Lower leg skin (tissue), 4 donors: ENCODE measurements around the gene SCD. TPM values are rescaled to one million over a fixed set of nuclear protein-coding genes. Genes with fewer than 3 reads are reported as not detected.

Experiments used
- DNase-seq, 2 donors: peaks; one replicate each; pipeline ENCODE4 v3.0.0-alpha.2; 2019; ENCODE audit warnings: low spot score in 2 of 2
- H3K4me3 ChIP-seq: fragments of 200-600 bp; sonication (generic); 2 replicates; pipeline ENCODE4 v1.5.1; 2017; ENCODE audit warnings: mild to moderate bottlenecking, low read depth; ENCODE audit not compliant: poor library complexity, severe bottlenecking
- POLR2A ChIP-seq, 2 donors: fragments of 450-650 bp; IDR thresholded peaks; one replicate each; pipeline ENCODE4 v1.6.1; 2016 to 2017; ENCODE audit warnings: antibody characterized with exemption in 2 of 2, mild to moderate bottlenecking in 1 of 2, moderate library complexity in 1 of 2
- WGBS, 2 donors: methylation state at CpG; one replicate each; pipeline ENCODE4 v1.1.5; 2018; 5-methylcytosine and 5-hydroxymethylcytosine counted together
- intact Hi-C: fragments of 100-400 bp; cut with DNase I; formaldehyde crosslinking; loops from one replicate; pipeline ENCODE4 v1.15.0; 2023; ENCODE audit warnings: low total_unique reads
- total RNA-seq, 4 donors: library from RNA; depleted of rRNA; stranded (reverse); fragments of >200 nt; gene quantifications; one replicate each; pipeline ENCODE4 v1.1.0, GENCODE V29; 2016
- TF ChIP-seq, protein P1 (sequence below), 3 donors: fragments of 450-650 bp; IDR thresholded peaks; one replicate each; pipeline ENCODE4 v1.5.1; 2016; ENCODE audit warnings: antibody characterized with exemption in 3 of 3, mild to moderate bottlenecking in 3 of 3, moderate library complexity in 2 of 3

Gene SCD
- total RNA-seq, 4 donors from 2014 or later = 23.8 to 56.7 (median 32.3) TPM

- WGBS, 2 donors = 77 to 80% methylated on average over 2 of the region's 2 CpGs
- no peak for DNase-seq
- intact Hi-C loops = loop anchor here (5.0 kb wide), 1 partner anchor 113 kb away; no protein-coding TSS in a partner anchor
- TF ChIP-seq, protein P1, sequence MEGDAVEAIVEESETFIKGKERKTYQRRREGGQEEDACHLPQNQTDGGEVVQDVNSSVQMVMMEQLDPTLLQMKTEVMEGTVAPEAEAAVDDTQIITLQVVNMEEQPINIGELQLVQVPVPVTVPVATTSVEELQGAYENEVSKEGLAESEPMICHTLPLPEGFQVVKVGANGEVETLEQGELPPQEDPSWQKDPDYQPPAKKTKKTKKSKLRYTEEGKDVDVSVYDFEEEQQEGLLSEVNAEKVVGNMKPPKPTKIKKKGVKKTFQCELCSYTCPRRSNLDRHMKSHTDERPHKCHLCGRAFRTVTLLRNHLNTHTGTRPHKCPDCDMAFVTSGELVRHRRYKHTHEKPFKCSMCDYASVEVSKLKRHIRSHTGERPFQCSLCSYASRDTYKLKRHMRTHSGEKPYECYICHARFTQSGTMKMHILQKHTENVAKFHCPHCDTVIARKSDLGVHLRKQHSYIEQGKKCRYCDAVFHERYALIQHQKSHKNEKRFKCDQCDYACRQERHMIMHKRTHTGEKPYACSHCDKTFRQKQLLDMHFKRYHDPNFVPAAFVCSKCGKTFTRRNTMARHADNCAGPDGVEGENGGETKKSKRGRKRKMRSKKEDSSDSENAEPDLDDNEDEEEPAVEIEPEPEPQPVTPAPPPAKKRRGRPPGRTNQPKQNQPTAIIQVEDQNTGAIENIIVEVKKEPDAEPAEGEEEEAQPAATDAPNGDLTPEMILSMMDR (IDR thresholded peaks at IDR 0.05) = no peak
- no peak for TF ChIP-seq POLR2A (IDR thresholded peaks at IDR 0.05)
- no peak overlapping the region for H3K4me3 ChIP-seq
These were observed 13.2 kb upstream of the SCD start for GRCh38 chr10:100333661-100334440.

DNA sequence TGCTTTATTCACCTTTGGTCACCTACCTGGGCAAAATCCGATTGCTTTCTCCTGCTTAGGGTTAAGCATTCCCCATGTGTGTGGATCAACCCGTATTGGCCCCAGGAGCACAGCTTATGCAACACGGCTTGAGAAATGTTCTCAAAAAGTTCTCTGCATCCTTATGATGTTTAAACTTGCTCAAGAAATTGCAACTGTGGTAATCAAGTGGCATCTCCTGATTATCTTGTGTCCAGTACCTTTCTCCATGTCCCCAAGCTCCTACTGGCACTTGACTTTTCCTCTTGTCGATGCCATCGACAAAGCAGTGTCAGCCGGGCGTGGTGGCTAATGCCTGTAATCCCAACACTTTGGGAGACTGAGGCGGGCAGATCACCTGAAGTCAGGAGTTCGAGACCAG lies 12.3 kb upstream of the SCD start:
- 81 to 82% methylated on average over 9 of the region's 9 CpGs for WGBS, 2 donors
- no peak overlapping the region for H3K4me3 ChIP-seq
- intact Hi-C loops = loop anchor here (5.0 kb wide), 1 partner anchor 113 kb away; no protein-coding TSS in a partner anchor
- DNase-seq = no peak
- no peak for TF ChIP-seq POLR2A (IDR thresholded peaks at IDR 0.05)
- TF ChIP-seq, protein P1 (IDR thresholded peaks at IDR 0.05) = no peak

- intact Hi-C loops = loop anchor here (1.0 kb wide), 1 partner anchor 95 kb away; no protein-coding TSS in a partner anchor
- no peak overlapping the region for H3K4me3 ChIP-seq
- peak; percentile 60 to 95 for DNase-seq
- TF ChIP-seq POLR2A (IDR thresholded peaks at IDR 0.05) = no peak
- TF ChIP-seq, protein P1 (IDR thresholded peaks at IDR 0.05) = peak in 2 of 3 donors; percentile 25 to 44
- 54 to 57% methylated on average over 4 of the region's 4 CpGs for WGBS, 2 donors
These were observed 8.5 kb upstream of the SCD start for GRCh38 chr10:100338434-100339036.

DNA sequence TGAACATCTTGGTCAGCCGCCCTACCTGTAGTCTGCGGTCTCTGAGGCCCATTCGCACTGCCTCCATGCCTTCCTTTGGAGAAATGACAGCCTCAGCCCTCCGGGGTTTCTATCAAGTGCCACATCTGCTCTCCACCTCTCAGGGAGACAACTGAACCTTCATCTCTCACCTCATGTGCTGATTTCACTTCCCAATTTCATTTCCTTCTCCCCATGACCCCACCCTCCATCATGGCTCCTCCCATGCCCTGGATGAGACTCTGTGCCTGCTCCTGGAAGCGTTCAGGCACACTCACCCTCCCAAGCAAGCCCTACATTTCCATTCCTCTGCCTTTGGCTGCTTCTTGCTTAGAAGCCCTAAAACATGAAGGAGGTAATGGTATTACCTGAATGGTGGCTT lies 7.8 kb upstream of the SCD start:
- TF ChIP-seq, protein P1 (IDR thresholded peaks at IDR 0.05) = no peak
- no peak for TF ChIP-seq POLR2A (IDR thresholded peaks at IDR 0.05)
- 59 to 60% methylated on average over 5 of the region's 5 CpGs for WGBS, 2 donors
- intact Hi-C loops = no loop called here

DNA sequence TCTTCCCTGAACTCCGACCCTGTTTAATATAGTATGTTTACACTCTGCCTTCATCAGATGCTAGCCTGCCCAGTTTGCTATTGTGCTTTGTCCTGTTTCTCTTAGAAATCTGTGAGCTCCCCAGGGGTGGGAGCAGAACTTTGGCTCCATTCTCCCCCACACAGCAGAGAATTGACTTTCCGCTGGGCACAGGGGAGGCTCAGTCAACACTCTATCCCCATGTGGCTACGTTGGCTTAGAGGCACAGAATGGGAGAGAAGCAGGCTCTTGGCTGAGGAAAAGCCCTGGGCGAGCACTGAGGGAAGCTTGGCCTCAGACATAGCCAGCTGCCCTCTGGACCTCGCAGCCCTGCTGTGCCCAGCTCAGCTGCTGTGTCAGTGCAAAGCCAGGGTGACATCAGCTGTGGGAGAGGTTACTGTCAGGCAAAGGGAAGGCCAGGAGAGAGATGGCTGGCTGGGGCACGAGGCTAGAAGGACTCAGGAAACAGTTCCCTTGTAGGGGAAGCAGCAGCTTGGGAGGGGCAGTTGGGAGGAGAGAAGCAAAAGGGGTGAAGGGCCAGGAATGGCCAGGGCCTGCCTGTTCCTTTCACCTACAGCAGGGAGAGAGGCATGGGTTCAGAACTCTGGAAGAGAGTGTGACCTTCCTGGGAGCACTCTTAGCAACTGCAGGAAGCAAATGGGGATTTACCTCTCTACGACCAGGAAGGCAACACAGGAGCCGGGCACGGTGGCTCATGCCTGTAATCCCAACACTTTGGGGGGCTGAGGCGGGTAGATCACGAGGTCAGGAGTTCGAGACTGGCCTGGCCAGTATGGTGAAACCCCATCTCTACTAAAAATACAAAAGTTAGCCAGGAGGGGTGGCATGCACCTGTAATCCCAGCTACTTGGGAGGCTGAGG lies 5.8 kb upstream of the SCD start:
- intact Hi-C loops = no loop called here
- no peak for TF ChIP-seq POLR2A (IDR thresholded peaks at IDR 0.05)
- TF ChIP-seq, protein P1 (IDR thresholded peaks at IDR 0.05) = no peak
- 70 to 73% methylated on average over 12 of the region's 12 CpGs for WGBS, 2 donors
- no peak overlapping the region for H3K4me3 ChIP-seq
- no peak for DNase-seq

More for the DNA sequence above, 7.8 kb upstream of the SCD start:
- no peak for DNase-seq
- no peak overlapping the region for H3K4me3 ChIP-seq
